Fibroblast of lung (primary cell): ENCODE data around the gene SPC24. TPM values are rescaled to one million over a fixed set of nuclear protein-coding genes. Genes with fewer than 3 reads are reported as not detected.

Experiments used
- DNase-seq, 2 donors: peaks; one replicate each; pipeline versions ENCODE4 v3.0.0 to v3.0.0-alpha.2; 2010; ENCODE audit warnings: low read depth in 2 of 2
- H2AFZ ChIP-seq: 2 replicates; pipeline ENCODE4 v1.5.1; 2012; ENCODE audit warnings: low read length, control low read depth, inconsistent platforms
- H3K27ac ChIP-seq: 2 replicates; pipeline ENCODE4 v1.5.1; 2011; ENCODE audit warnings: low read length, control low read depth; ENCODE audit not compliant: insufficient read depth
- H3K27me3 ChIP-seq: 2 replicates; pipeline ENCODE4 v1.5.1; 2011; ENCODE audit warnings: mild to moderate bottlenecking, low read length; ENCODE audit not compliant: control insufficient read depth, insufficient read depth
- H3K36me3 ChIP-seq: 2 replicates; pipeline ENCODE4 v1.5.1; 2011; ENCODE audit warnings: low read length; ENCODE audit not compliant: control insufficient read depth, insufficient read depth
- H3K4me1 ChIP-seq: 2 replicates; pipeline ENCODE4 v1.5.1; 2011; ENCODE audit warnings: low read length; ENCODE audit not compliant: control insufficient read depth, insufficient read depth; ENCODE audit errors: extremely low read depth
- H3K4me2 ChIP-seq: 2 replicates; pipeline ENCODE4 v1.5.1; 2011; ENCODE audit warnings: low read length, control low read depth; ENCODE audit not compliant: insufficient read depth; ENCODE audit errors: extremely low read depth
- H3K4me3 ChIP-seq, 4 experiments: fragments of 200-600 bp in 1 of 4; sonication (generic) in 1 of 4; replicated peaks in 1 of 4; 2 replicates each; pipeline ENCODE4 v1.5.1; 2011 to 2016; ENCODE audit warnings: low read length in 4 of 4, low read depth in 3 of 4, mild to moderate bottlenecking in 3 of 4, control low read depth in 2 of 4, inconsistent platforms in 1 of 4, mixed read lengths in 1 of 4; ENCODE audit not compliant: insufficient read depth in 1 of 4; ENCODE audit errors: control extremely low read depth in 1 of 4
- H3K79me2 ChIP-seq: 2 replicates; pipeline ENCODE4 v1.5.1; 2012; ENCODE audit warnings: mild to moderate bottlenecking, low read length, inconsistent platforms; ENCODE audit not compliant: control insufficient read depth, insufficient read depth
- H3K9ac ChIP-seq: 2 replicates; pipeline ENCODE4 v1.5.1; 2011; ENCODE audit warnings: mild to moderate bottlenecking, low read length, control low read depth; ENCODE audit not compliant: insufficient read depth
- H3K9me3 ChIP-seq: 2 replicates; pipeline ENCODE4 v1.5.1; 2012; ENCODE audit warnings: low read depth, low read length; ENCODE audit not compliant: control insufficient read depth, insufficient read depth
- H4K20me1 ChIP-seq: 2 replicates; pipeline ENCODE4 v1.5.1; 2011; ENCODE audit warnings: low read length; ENCODE audit not compliant: control insufficient read depth, insufficient read depth; ENCODE audit errors: extremely low read depth
- CTCF ChIP-seq, 2 donors: IDR thresholded peaks in 1 of 2; conservative IDR thresholded peaks in 1 of 2; 1 replicate in 1 of 2; 2 replicates in 1 of 2; pipeline ENCODE4 v1.5.1; 2011 to 2012; ENCODE audit warnings: low read length in 2 of 2, control low read depth in 1 of 2, inconsistent platforms in 1 of 2, low read depth in 1 of 2, mild to moderate bottlenecking in 1 of 2
- EZH2 ChIP-seq: IDR thresholded peaks from 2 replicates; pipeline ENCODE4 v1.5.1; 2012; ENCODE audit warnings: low read length, control low read depth, mild to moderate bottlenecking; ENCODE audit errors: missing control alignments
- polyA minus RNA-seq: library from RNA; depleted of rRNA, polyadenylated mRNA; stranded (reverse); fragments of >200 nt; gene quantifications from 2 replicates; pipeline ENCODE4 v1.2.3, GENCODE V29; 2011; ENCODE audit warnings: low replicate concordance
- polyA plus RNA-seq, 2 donors: library from polyadenylated mRNA; depleted of rRNA in 1 of 2; stranded (reverse) in 1 of 2; unstranded in 1 of 2; fragments of >200 nt; gene quantifications; 2 replicates each; pipeline ENCODE4 v1.2.1, GENCODE V29; 2011 to 2012; ENCODE audit warnings: missing spikeins in 1 of 2
- total RNA-seq: library from RNA; depleted of rRNA; stranded (reverse); fragments of >200 nt; gene quantifications from 2 replicates; pipeline ENCODE4 v1.2.1, GENCODE V29; 2014

Gene SPC24
- total RNA-seq (3.9 and 32.0 TPM in 2 replicates), polyA plus RNA-seq (8.1 and 32.0 TPM in 2 replicates), polyA minus RNA-seq (11.4 and 64.9 TPM in 2 replicates)
- 9.4 and 37.2 TPM in 2 replicates for polyA plus RNA-seq (2012)

GRCh38 chr19:11155373-11156120, at the start of gene SPC24:
SPC24 (minus strand) TSS chr19:11155782; CDS start chr19:11155776, 6 bp downstream.
- peak within 1 kb of the TSS; percentile 77 for H2AFZ ChIP-seq
- H3K79me2 ChIP-seq, result peaks cover 38% of the 10 kb centered on the region
- peak within 1 kb of the TSS; percentile 69 to 93 (median 82) for H3K4me3 ChIP-seq
- H3K9ac ChIP-seq, result peak within 1 kb of the TSS; percentile 72
- peak; percentile 98 to 99 for DNase-seq
- no peaks in the 10 kb centered on the region for H3K27me3 ChIP-seq
- peak within 1 kb of the TSS; percentile 70 for H3K27ac ChIP-seq
- H3K9me3 ChIP-seq, result no peaks in the 10 kb centered on the region
- no peaks in the 10 kb centered on the region for H4K20me1 ChIP-seq
- no peaks in the 10 kb centered on the region for H3K36me3 ChIP-seq
- TF ChIP-seq CTCF (conservative IDR thresholded peaks at IDR 0.05 in 1 of 2, IDR thresholded peaks at IDR 0.05 in 1 of 2; ENCODE audit: low read depth in 1 of 2, low read length in 2 of 2), result no peak
- no peak for TF ChIP-seq EZH2
- peaks cover 20% of the 10 kb centered on the region for H3K4me1 ChIP-seq
- peak within 1 kb of the TSS; percentile 85 for H3K4me2 ChIP-seq

GRCh38 chr19:11204943-11205349, 49.4 kb upstream of the SPC24 start:
- Histone ChIP-seq H3K79me2 (no peaks in the 10 kb centered on the region), H3K4me2 (no peak overlapping the region), H3K4me1 (peaks cover 24% of the 10 kb centered on the region), H4K20me1 (no peaks in the 10 kb centered on the region), H3K36me3 (no peaks in the 10 kb centered on the region), H3K4me3 (no peak overlapping the region), H3K27ac (no peak overlapping the region), H2AFZ (no peak overlapping the region), H3K27me3 (no peaks in the 10 kb centered on the region), H3K9me3 (no peaks in the 10 kb centered on the region), H3K9ac (no peak overlapping the region)
- DNase-seq, result no peak
- TF ChIP-seq CTCF (conservative IDR thresholded peaks at IDR 0.05 in 1 of 2, IDR thresholded peaks at IDR 0.05 in 1 of 2; ENCODE audit: low read depth in 1 of 2, low read length in 2 of 2), result no peak
- TF ChIP-seq EZH2, result no peak

- Histone ChIP-seq H3K9ac (no peak overlapping the region), H3K27me3 (no peaks in the 10 kb centered on the region), H3K4me3 (no peak overlapping the region), H3K9me3 (no peaks in the 10 kb centered on the region), H3K36me3 (no peaks in the 10 kb centered on the region), H2AFZ (no peak overlapping the region), H3K4me2 (no peak overlapping the region), H4K20me1 (no peaks in the 10 kb centered on the region), H3K79me2 (no peaks in the 10 kb centered on the region), H3K4me1 (peaks cover 24% of the 10 kb centered on the region), H3K27ac (no peak overlapping the region)
- DNase-seq, result no peak
- TF ChIP-seq CTCF (conservative IDR thresholded peaks at IDR 0.05 in 1 of 2, IDR thresholded peaks at IDR 0.05 in 1 of 2; ENCODE audit: low read depth in 1 of 2, low read length in 2 of 2), result no peak
- no peak for TF ChIP-seq EZH2
Measured at GRCh38 chr19:11204076-11204602, 48.6 kb upstream of the SPC24 start.
